PC-3 (cell line): ENCODE measurements around the gene CACHD1. TPM values are rescaled to one million over a fixed set of nuclear protein-coding genes. Genes with fewer than 3 reads are reported as not detected.
A peak's percentile ranks its signal among the peaks of the same experiment; 100 is the strongest.

Experiments
- ATAC-seq: fragments of 200-7000 bp; cut with Tn5 transposase; 2 replicates; pipeline ENCODE4 v1.9.1; 2020; ENCODE audit warnings: mild to moderate bottlenecking, moderate library complexity
- BruUV-seq: library from RNA; stranded (reverse); fragments of 400-500 nt; replicated peaks from 2 replicates; lab custom pipeline; 2021; lab: Mats Ljungman, UMichigan
- CTCF ChIA-PET: fragments of 300-600 bp; sonication (Branson Sonifier 250); formaldehyde crosslinking; loops from one replicate; lab custom pipeline; 2022; ENCODE audit warnings: antibody characterized with exemption; lab: Charles Lee
- POLR2A ChIA-PET: fragments of 300-600 bp; sonication (Branson Sonifier 250); formaldehyde crosslinking; loops from one replicate; lab custom pipeline; 2022; ENCODE audit warnings: antibody characterized with exemption; ENCODE audit not compliant: unreplicated experiment; lab: Charles Lee
- DNase-seq: peaks from one replicate; pipeline ENCODE4 v3.0.0-alpha.2; 2015
- H2AFZ ChIP-seq: fragments of 300-600 bp; sonication (generic); 2 replicates; pipeline ENCODE4 v1.6.0; 2016; ENCODE audit warnings: antibody characterized with exemption, low read length
- H3F3A ChIP-seq: fragments of 300-600 bp; sonication (generic); one replicate; pipeline ENCODE4 v1.6.0; 2017; ENCODE audit warnings: antibody characterized with exemption, low read length, control low read depth, mild to moderate bottlenecking; ENCODE audit not compliant: unreplicated experiment
- H3K27ac ChIP-seq: fragments of 300-600 bp; sonication (generic); 2 replicates; pipeline ENCODE4 v1.5.1; 2016; ENCODE audit warnings: mild to moderate bottlenecking, low read length
- H3K27me3 ChIP-seq: fragments of 300-600 bp; sonication (generic); 2 replicates; pipeline ENCODE4 v1.6.1; 2016; ENCODE audit warnings: low read length, mixed read lengths
- H3K36me3 ChIP-seq: fragments of 300-600 bp; sonication (generic); 2 replicates; pipeline ENCODE4 v1.6.1; 2016; ENCODE audit warnings: low read depth, mixed run types, low read length, mixed read lengths
- H3K4me1 ChIP-seq: fragments of 300-600 bp; sonication (generic); 2 replicates; pipeline ENCODE4 v1.5.1; 2016; ENCODE audit warnings: low read length; ENCODE audit not compliant: insufficient read depth
- H3K4me2 ChIP-seq: fragments of 300-600 bp; sonication (generic); 2 replicates; pipeline ENCODE4 v1.6.0; 2016; ENCODE audit warnings: low read length
- H3K4me3 ChIP-seq: fragments of 300-600 bp; sonication (generic); 2 replicates; pipeline ENCODE4 v1.5.1; 2016; ENCODE audit warnings: mild to moderate bottlenecking, low read length, mixed read lengths
- H3K79me2 ChIP-seq: fragments of 300-600 bp; sonication (generic); 2 replicates; pipeline ENCODE4 v1.6.1; 2017; ENCODE audit warnings: low read length, mixed read lengths
- H3K9ac ChIP-seq: fragments of 300-600 bp; sonication (generic); 2 replicates; pipeline ENCODE4 v1.6.0; 2016; ENCODE audit warnings: mild to moderate bottlenecking, low read length
- H3K9me2 ChIP-seq: fragments of 300-600 bp; sonication (generic); replicated peaks from 2 replicates; pipeline ENCODE4 v1.6.1; 2016; ENCODE audit warnings: mixed run types, low read length, mixed read lengths
- H3K9me3 ChIP-seq: fragments of 300-600 bp; sonication (generic); 2 replicates; pipeline ENCODE4 v1.6.1; 2016; ENCODE audit warnings: low read length, mixed read lengths
- H4K20me1 ChIP-seq: fragments of 300-600 bp; sonication (generic); 2 replicates; pipeline ENCODE4 v1.6.1; 2016; ENCODE audit warnings: low read length, mixed read lengths
- EZH2 ChIP-seq: fragments of 300-600 bp; sonication (generic); IDR thresholded peaks from one replicate; pipeline ENCODE4 v1.6.1; 2017; ENCODE audit warnings: antibody characterized with exemption, mild to moderate bottlenecking, low read length; ENCODE audit not compliant: unreplicated experiment
- EZH2phosphoT487 ChIP-seq: fragments of 300-600 bp; sonication (generic); IDR thresholded peaks from 2 replicates; pipeline ENCODE4 v1.6.1; 2018; ENCODE audit warnings: mild to moderate bottlenecking, antibody characterized with exemption, low read length, borderline replicate concordance
- intact Hi-C: fragments of 100-400 bp; cut with micrococcal nuclease; formaldehyde crosslinking; loops from 2 replicates; pipeline ENCODE4 v1.9.0; 2023
- total RNA-seq: library from RNA; depleted of rRNA; stranded (reverse); fragments of >200 nt; gene quantifications from 2 replicates; pipeline ENCODE4 v1.2.3, GENCODE V29; 2014
- TF ChIP-seq, protein P1 (sequence below): fragments of 300-600 bp; sonication (generic); conservative IDR thresholded peaks from 2 replicates; pipeline ENCODE4 v1.5.1; 2017; ENCODE audit warnings: antibody characterized with exemption, low read depth, mild to moderate bottlenecking, low read length

The CACHD1 gene
- total RNA-seq, 1 experiment from 2014 or later, result 6.6 TPM

DNA sequence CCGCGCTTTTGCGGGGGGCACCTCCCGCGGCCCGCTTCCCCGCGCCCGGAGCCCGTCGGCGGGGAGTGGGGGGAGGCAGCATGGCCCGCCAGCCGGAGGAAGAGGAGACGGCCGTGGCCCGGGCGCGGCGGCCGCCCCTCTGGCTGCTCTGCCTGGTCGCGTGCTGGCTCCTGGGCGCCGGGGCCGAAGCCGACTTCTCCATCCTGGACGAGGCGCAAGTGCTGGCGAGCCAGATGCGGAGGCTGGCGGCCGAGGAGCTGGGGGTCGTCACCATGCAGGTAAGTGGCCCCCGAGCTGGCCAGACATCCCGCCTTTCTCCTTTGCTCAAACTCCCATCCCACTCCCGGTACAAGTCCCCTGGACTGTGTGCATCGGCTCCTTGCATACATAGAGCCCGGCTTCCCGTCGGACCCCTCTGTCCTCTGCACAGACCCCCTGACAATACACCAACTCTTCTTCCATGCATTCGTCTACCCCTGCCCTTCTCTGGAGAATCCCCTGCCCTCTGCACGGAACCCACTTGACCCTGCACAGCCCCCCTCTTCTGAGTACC is 812 bp downstream of the CACHD1 start:
- Histone ChIP-seq H3K9ac (peak overlapping the region; percentile 80), H3K36me3 (no peaks in the 10 kb centered on the region), H2AFZ (peak overlapping the region; percentile 92; the same call in 1 of the 2 replicates), H3K9me2 (no peaks in the 10 kb centered on the region), H3K27ac (no peak overlapping the region), H3K4me1 (peaks cover 25% of the 10 kb centered on the region), H3F3A (no peaks in the 10 kb centered on the region), H3K4me3 (peak overlapping the region; percentile 89), H3K79me2 (peaks cover 19% of the 10 kb centered on the region), H3K4me2 (peak overlapping the region; percentile 87), H3K27me3 (no peaks in the 10 kb centered on the region), H3K9me3 (no peaks in the 10 kb centered on the region), H4K20me1 (0 out of 2 replicates have a peak, but pooled peaks cover 3% of the 10 kb centered on the region)
- ATAC-seq, result peak; percentile 45
- POLR2A ChIA-PET, result no interaction called here
- no peak for DNase-seq
- BruUV-seq, result no TSS peak
- no peak for TF ChIP-seq EZH2
- TF ChIP-seq EZH2phosphoT487, result no peak
- TF ChIP-seq, protein P1, sequence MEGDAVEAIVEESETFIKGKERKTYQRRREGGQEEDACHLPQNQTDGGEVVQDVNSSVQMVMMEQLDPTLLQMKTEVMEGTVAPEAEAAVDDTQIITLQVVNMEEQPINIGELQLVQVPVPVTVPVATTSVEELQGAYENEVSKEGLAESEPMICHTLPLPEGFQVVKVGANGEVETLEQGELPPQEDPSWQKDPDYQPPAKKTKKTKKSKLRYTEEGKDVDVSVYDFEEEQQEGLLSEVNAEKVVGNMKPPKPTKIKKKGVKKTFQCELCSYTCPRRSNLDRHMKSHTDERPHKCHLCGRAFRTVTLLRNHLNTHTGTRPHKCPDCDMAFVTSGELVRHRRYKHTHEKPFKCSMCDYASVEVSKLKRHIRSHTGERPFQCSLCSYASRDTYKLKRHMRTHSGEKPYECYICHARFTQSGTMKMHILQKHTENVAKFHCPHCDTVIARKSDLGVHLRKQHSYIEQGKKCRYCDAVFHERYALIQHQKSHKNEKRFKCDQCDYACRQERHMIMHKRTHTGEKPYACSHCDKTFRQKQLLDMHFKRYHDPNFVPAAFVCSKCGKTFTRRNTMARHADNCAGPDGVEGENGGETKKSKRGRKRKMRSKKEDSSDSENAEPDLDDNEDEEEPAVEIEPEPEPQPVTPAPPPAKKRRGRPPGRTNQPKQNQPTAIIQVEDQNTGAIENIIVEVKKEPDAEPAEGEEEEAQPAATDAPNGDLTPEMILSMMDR, result no peak
- CTCF ChIA-PET, result no interaction called here
- intact Hi-C loops, result loop anchor here (1.0 to 5.0 kb wide), 5 partner anchors 112 to 352 kb away; no protein-coding TSS in a partner anchor

DNA sequence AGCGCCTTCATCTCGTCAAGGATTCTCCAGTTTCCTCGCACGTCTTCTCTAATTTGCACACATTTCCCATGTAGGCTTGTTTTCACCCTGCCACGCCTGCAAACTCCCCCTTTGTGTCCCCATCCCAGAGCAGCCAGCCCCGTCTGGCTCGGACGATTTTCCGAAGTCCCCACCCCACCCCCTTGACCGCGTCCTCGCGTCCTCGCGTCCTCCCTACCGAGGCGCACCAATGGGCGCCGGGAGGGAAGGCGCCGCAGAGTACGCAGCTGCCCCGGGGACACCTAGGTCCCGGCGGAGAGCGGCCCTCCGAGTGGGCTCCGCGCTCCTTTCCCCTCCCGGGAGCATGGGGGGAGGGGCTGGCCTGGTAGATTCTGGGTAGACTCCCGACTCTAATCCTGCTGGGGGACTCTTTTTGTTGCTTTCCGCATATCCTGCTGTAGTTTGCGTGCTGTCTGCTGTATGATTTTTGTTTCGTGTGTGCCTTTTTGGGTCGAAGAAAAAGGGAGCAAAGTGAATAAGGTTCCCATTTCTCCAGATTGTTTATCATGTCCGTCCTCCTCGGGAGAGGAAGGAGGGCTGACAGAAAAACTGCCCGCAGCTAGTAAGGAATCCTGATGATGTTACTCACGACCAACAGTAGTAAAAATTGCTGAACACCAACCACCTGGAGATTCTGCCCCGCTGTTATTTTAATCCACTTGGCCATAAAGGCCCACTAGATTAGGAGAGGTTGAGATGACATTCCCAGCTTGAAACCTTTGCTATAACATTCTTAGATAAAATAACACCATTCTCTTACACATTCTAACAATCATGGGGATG is 1.5 kb downstream of the CACHD1 start:
- Histone ChIP-seq H4K20me1 (peaks cover 3% of the 10 kb centered on the region; the same call in 1 of the 2 replicates), H3K79me2 (peaks cover 22% of the 10 kb centered on the region), H3K9me2 (no peaks in the 10 kb centered on the region), H3K27ac (no peak overlapping the region), H3K4me3 (peak overlapping the region; percentile 89), H2AFZ (no peak overlapping the region), H3K36me3 (no peaks in the 10 kb centered on the region), H3K4me1 (peaks cover 30% of the 10 kb centered on the region), H3K9ac (no peak overlapping the region), H3K27me3 (no peaks in the 10 kb centered on the region), H3F3A (no peaks in the 10 kb centered on the region), H3K4me2 (peak overlapping the region; percentile 87), H3K9me3 (no peaks in the 10 kb centered on the region)
- TF ChIP-seq EZH2phosphoT487 (no peak), EZH2 (no peak)
- TF ChIP-seq, protein P1, result no peak
- POLR2A ChIA-PET, result no interaction called here
- no peak for DNase-seq
- no peak for ATAC-seq
- BruUV-seq, result TSS peak; percentile 29
- intact Hi-C loops, result loop anchor here (5.0 kb wide), 4 partner anchors 111 to 351 kb away; no protein-coding TSS in a partner anchor
- CTCF ChIA-PET, result no interaction called here

DNA sequence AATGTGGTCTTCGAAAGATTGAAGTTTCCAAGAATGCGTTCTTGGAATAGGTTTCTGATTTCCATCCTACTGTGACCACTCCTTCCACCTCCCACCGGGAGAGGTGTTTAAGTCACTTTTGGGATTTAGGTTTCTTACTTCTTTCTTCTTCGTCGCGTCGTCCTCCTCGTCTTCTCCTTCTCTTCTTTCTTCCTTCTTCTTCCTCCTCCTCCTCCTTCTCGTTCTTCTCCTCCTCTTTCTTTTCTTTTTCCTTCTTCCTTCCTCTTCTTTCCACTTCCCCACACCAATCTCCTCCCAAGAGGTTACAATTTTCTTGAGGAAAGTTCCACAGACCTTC is 2.1 kb downstream of the CACHD1 start:
- peaks cover 3% of the 10 kb centered on the region; the same call in 1 of the 2 replicates for H4K20me1 ChIP-seq
- BruUV-seq, result no TSS peak
- CTCF ChIA-PET, result no interaction called here

More for the DNA sequence above, 2.1 kb downstream of the CACHD1 start:
- Histone ChIP-seq H3F3A (no peaks in the 10 kb centered on the region), H3K79me2 (peaks cover 28% of the 10 kb centered on the region), H3K36me3 (no peaks in the 10 kb centered on the region), H3K9ac (no peak overlapping the region), H3K27me3 (no peaks in the 10 kb centered on the region), H3K4me1 (peaks cover 35% of the 10 kb centered on the region), H3K4me2 (peak overlapping the region; percentile 87), H3K9me3 (no peaks in the 10 kb centered on the region), H3K27ac (no peak overlapping the region), H3K9me2 (no peaks in the 10 kb centered on the region), H3K4me3 (no peak overlapping the region), H2AFZ (no peak overlapping the region)
- TF ChIP-seq EZH2, result no peak
- TF ChIP-seq EZH2phosphoT487, result no peak
- TF ChIP-seq, protein P1, result no peak
- ATAC-seq (no peak), DNase-seq (no peak)
- intact Hi-C loops, result loop anchor here (5.0 kb wide), 4 partner anchors 110 to 350 kb away; no protein-coding TSS in a partner anchor
- POLR2A ChIA-PET, result no interaction called here
